ENCODE measurements around the gene TM4SF20. TPM values are rescaled to one million over a fixed set of nuclear protein-coding genes. Genes with fewer than 3 reads are reported as not detected.

The TM4SF20 gene
- total RNA-seq, 4 donors from 2014 or later = not detected

GRCh38 chr2:227416701-227417100 is 37.6 kb upstream of the TM4SF20 start:
- Histone ChIP-seq H3K27me3 (no peaks in the 10 kb centered on the region), H3K4me1 (no peaks in the 10 kb centered on the region), H3K4me3 (replicated peaks in 1 of 3) (no peak overlapping the region), H3K27ac (no peak overlapping the region), H3K36me3 (no peaks in the 10 kb centered on the region), H3K9me3 (no peaks in the 10 kb centered on the region)
- WGBS, 2 donors = 89 to 94% methylated on average over 4 of the region's 4 CpGs
- TF ChIP-seq CTCF (IDR thresholded peaks at IDR 0.05) (no peak), POLR2A (IDR thresholded peaks at IDR 0.05) (no peak)
- DNase-seq = no peak
- intact Hi-C loops (cut with DNase I) = loop anchor here (10.0 kb wide), 1 partner anchor 348 kb away; no protein-coding TSS in a partner anchor

GRCh38 chr2:227415538-227416424 is 36.7 kb upstream of the TM4SF20 start:
- H3K4me3 ChIP-seq (replicated peaks in 1 of 3) = no peak overlapping the region

DNA sequence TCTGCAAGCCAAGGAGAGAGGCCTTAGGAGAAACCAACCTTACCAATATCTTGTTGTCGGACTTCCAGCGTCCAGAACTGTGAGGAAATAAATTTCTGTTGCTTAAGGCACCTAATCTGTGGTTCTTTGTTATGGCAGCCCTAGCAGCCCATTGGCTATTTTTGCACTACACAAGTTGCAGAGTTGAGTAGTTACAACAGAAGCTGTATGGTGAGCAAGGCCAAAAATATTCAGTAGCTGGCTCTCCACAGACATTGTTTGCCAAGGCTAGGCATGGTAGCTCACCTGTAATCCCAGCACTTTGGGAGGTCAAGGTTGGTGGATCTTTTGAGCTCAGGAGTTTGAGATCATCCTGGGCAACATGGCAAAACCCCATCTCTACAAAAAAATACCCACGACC is 35.7 kb upstream of the TM4SF20 start:
- DNase-seq = no peak
- Histone ChIP-seq H3K4me3 (replicated peaks in 1 of 3) (no peak overlapping the region), H3K4me1 (no peaks in the 10 kb centered on the region), H3K27ac (no peak overlapping the region), H3K36me3 (no peaks in the 10 kb centered on the region), H3K27me3 (no peaks in the 10 kb centered on the region), H3K9me3 (no peaks in the 10 kb centered on the region)
- 88 to 93% methylated on average over 3 of the region's 3 CpGs for WGBS, 2 donors
- intact Hi-C loops (cut with DNase I) = loop anchor here (10.0 kb wide), 1 partner anchor 350 kb away; no protein-coding TSS in a partner anchor
- no peak for TF ChIP-seq CTCF (IDR thresholded peaks at IDR 0.05)
- no peak for TF ChIP-seq POLR2A (IDR thresholded peaks at IDR 0.05)

More at GRCh38 chr2:227415538-227416424, 36.7 kb upstream of the TM4SF20 start:
- Histone ChIP-seq H3K27ac (no peak overlapping the region), H3K4me1 (no peaks in the 10 kb centered on the region), H3K27me3 (no peaks in the 10 kb centered on the region), H3K9me3 (no peaks in the 10 kb centered on the region), H3K36me3 (no peaks in the 10 kb centered on the region)
- intact Hi-C loops (cut with DNase I) = loop anchor here (10.0 kb wide), 1 partner anchor 349 kb away; no protein-coding TSS in a partner anchor
- TF ChIP-seq CTCF (IDR thresholded peaks at IDR 0.05) (no peak), POLR2A (IDR thresholded peaks at IDR 0.05) (no peak)
- DNase-seq = no peak
- 78 to 81% methylated on average over 10 of the region's 10 CpGs for WGBS, 2 donors

GRCh38 chr2:227413371-227413770 is 34.3 kb upstream of the TM4SF20 start:
- no peaks in the 10 kb centered on the region for H3K36me3 ChIP-seq
- 84 to 89% methylated on average over 8 of the region's 8 CpGs for WGBS, 2 donors
- H3K9me3 ChIP-seq = no peaks in the 10 kb centered on the region
- intact Hi-C loops (cut with DNase I) = loop anchor here (10.0 kb wide), 1 partner anchor 351 kb away; no protein-coding TSS in a partner anchor
- no peak for DNase-seq
- TF ChIP-seq CTCF (IDR thresholded peaks at IDR 0.05) = no peak
- no peak for TF ChIP-seq POLR2A (IDR thresholded peaks at IDR 0.05)
- no peak overlapping the region for H3K4me3 ChIP-seq (replicated peaks in 1 of 3)
- no peaks in the 10 kb centered on the region for H3K27me3 ChIP-seq
- H3K4me1 ChIP-seq = no peaks in the 10 kb centered on the region
- no peak overlapping the region for H3K27ac ChIP-seq

DNA sequence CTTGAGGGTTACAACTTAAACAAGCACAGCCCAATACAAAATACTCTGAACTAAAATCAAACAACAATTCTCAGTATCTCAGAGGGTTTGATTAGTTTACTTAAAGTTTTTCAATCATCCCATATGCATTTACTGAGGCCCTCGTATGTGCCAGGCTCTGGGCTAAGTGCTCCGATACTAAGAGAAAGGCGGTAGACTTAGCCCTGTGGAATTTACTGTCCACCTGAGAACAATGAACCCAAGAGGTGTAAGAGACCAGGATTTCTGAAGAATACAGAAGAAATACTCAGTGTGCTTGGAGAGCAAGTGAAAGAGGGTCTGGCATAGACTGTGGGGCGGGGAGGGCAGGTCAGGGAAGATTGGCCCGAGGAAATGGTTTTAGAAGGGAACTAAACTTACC is 33.8 kb upstream of the TM4SF20 start:
- no peak for TF ChIP-seq POLR2A (IDR thresholded peaks at IDR 0.05)
- no peak for TF ChIP-seq CTCF (IDR thresholded peaks at IDR 0.05)
- Histone ChIP-seq H3K4me3 (replicated peaks in 1 of 3) (no peak overlapping the region), H3K27me3 (no peaks in the 10 kb centered on the region), H3K36me3 (no peaks in the 10 kb centered on the region), H3K9me3 (no peaks in the 10 kb centered on the region), H3K4me1 (no peaks in the 10 kb centered on the region), H3K27ac (no peak overlapping the region)
- WGBS, 2 donors = 82 to 83% methylated on average over 5 of the region's 5 CpGs
- no peak for DNase-seq
- intact Hi-C loops (cut with DNase I) = loop anchor here (10.0 kb wide), 1 partner anchor 352 kb away; no protein-coding TSS in a partner anchor
